Bronchial epithelial cell (primary cell): Measurements from ENCODE around the gene CHRM2. TPM values are rescaled to one million over a fixed set of nuclear protein-coding genes. Genes with fewer than 3 reads are reported as not detected.

Experiments used
- DNase-seq: peaks from one replicate; pipeline ENCODE4 v3.0.0-alpha.2; 2010; ENCODE audit warnings: low read depth
- FAIRE-seq: peaks from 2 replicates; lab custom pipeline; 2011; peaks lifted over from hg19 to GRCh38; lab: Jason Lieb, UNC
- H3K27me3 ChIP-seq: 2 replicates; pipeline ENCODE4 v1.5.1; 2011; ENCODE audit warnings: low read length; ENCODE audit not compliant: control insufficient read depth, insufficient read depth
- H3K36me3 ChIP-seq: 2 replicates; pipeline ENCODE4 v1.5.1; 2011; ENCODE audit warnings: low read length; ENCODE audit not compliant: control insufficient read depth, insufficient read depth
- H3K4me3 ChIP-seq: 2 replicates; pipeline ENCODE4 v1.5.1; 2011; ENCODE audit warnings: mild to moderate bottlenecking, low read depth, low read length, control low read depth
- total RNA-seq: library from RNA; depleted of rRNA; stranded (reverse); fragments of >200 nt; gene quantifications from 2 replicates; pipeline ENCODE4 v1.2.1, GENCODE V29; 2014
- TF ChIP-seq, protein P1 (sequence below): IDR thresholded peaks from 2 replicates; pipeline ENCODE4 v1.5.1; 2011; ENCODE audit warnings: mild to moderate bottlenecking, moderate library complexity, low read length, control low read depth, inconsistent platforms; ENCODE audit not compliant: insufficient read depth, severe bottlenecking

Gene CHRM2
- total RNA-seq, 1 donor from 2014 or later = 0.26 TPM

DNA sequence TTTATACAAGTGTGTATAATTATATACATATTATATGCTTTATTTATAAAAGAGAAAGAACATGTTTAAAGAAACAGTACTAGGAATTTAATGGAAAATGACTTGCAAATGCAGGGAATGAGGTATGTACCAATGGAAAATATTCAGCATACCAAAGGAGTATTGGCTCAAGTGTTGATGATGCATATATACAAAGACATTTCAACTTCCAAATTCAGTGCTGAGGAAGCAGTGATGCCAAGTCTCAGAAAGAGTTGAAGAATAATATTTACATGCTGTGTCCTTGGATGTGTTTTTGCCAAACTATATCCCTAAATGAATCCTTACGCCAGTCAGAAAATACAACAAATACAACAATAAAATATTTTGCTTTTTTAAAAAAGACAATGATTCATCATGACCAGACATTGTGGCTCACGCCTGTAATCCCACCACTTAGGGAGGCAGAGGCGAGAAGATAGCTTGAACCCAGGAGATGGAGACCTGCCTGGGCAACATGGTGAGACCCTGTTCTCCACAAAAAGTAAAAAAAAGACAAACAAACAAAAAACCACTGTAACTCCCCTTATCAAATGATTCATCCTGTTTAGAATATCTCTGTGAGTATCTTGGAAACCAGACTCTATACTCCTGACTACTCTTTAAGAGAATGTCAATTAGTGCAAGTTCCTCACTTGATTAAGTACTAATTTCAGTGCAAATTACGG lies 157.2 kb downstream of the CHRM2 start:
- no peaks in the 10 kb centered on the region for H3K36me3 ChIP-seq
- TF ChIP-seq, protein P1, sequence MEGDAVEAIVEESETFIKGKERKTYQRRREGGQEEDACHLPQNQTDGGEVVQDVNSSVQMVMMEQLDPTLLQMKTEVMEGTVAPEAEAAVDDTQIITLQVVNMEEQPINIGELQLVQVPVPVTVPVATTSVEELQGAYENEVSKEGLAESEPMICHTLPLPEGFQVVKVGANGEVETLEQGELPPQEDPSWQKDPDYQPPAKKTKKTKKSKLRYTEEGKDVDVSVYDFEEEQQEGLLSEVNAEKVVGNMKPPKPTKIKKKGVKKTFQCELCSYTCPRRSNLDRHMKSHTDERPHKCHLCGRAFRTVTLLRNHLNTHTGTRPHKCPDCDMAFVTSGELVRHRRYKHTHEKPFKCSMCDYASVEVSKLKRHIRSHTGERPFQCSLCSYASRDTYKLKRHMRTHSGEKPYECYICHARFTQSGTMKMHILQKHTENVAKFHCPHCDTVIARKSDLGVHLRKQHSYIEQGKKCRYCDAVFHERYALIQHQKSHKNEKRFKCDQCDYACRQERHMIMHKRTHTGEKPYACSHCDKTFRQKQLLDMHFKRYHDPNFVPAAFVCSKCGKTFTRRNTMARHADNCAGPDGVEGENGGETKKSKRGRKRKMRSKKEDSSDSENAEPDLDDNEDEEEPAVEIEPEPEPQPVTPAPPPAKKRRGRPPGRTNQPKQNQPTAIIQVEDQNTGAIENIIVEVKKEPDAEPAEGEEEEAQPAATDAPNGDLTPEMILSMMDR = no peak
- DNase-seq (no peak), FAIRE-seq (no peak)
- H3K4me3 ChIP-seq = no peak overlapping the region
- H3K27me3 ChIP-seq = no peaks in the 10 kb centered on the region

DNA sequence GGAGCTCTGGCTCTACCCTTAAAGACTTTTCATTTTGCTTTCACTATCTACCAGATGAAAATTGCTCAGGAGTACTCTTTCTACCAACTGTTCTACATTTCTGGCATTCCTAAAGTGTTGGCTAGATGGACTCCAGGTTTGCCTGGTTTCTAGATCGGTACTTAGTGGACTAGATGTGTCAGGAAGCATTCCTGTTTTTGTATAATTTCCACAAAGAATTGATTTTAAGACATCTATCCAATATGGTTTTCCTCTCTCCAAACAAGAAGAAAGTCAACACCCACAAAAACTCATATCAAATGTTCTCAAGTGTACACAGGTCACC lies 157.7 kb downstream of the CHRM2 start:
- DNase-seq = no peak
- no peak for FAIRE-seq
- TF ChIP-seq, protein P1 = no peak
- no peaks in the 10 kb centered on the region for H3K27me3 ChIP-seq
- H3K36me3 ChIP-seq = no peaks in the 10 kb centered on the region
- H3K4me3 ChIP-seq = no peak overlapping the region

DNA sequence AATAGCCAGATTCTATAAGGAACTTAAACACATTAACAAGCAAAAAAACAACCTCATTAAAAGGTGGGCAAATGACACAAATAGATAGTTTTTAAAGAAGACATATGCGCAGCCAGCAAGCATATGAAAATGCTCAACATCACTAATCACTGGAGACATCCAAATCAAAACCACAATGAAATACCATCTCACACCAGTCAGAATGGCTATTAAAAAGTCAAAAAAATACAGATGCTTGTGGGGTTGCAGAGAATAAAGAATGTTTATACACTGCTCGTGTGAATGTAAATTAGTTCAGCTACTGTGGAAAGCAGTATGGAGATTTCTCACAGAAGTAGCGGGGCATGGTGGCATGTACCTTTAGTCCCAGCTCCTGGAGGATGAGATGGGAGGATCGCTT lies 164.0 kb downstream of the CHRM2 start:
- DNase-seq (no peak), FAIRE-seq (no peak)
- TF ChIP-seq, protein P1 = no peak

DNA sequence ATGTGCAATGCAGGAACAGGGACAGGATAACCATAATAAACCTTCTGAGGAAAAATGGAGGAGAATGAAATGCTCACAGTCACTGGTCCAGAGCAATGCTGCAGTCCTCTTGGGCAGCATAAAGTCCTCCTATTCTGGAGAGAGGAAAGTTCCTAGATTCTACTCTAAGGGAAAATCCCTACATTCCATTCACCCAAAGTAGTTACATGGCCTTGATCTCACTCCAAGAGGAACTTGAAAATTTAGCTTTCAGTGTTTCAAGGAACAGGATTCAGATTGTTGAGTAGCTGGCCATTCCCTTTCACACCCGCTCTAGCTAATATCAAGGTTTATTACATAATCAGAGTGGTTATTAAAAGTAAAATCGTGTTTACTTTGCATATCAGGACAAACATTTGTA lies 168.3 kb downstream of the CHRM2 start:
- TF ChIP-seq, protein P1 = no peak
- Histone ChIP-seq H3K4me3 (no peak overlapping the region), H3K36me3 (no peaks in the 10 kb centered on the region), H3K27me3 (no peaks in the 10 kb centered on the region)
- FAIRE-seq = no peak
- DNase-seq = no peak

More for the DNA sequence above, 164.0 kb downstream of the CHRM2 start:
- Histone ChIP-seq H3K36me3 (no peaks in the 10 kb centered on the region), H3K4me3 (no peak overlapping the region), H3K27me3 (no peaks in the 10 kb centered on the region)

DNA sequence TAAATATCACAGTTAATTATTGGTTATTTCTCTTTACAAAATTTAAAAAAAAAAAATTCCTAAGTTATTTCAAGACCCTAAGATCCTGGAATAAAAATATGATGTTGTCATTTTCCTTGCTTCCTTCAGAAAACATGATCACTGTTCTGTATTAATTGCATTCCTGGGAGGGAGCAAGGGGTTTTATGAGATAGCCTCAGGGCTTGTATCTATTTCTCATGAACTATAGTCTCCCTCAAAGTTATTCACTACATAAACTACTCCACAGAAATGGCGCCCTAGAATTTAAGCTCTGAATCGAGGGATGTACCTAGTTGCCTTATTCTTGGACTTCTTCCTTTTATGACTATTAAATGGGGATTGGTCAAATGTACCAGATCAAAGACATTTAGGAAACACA lies 170.3 kb downstream of the CHRM2 start:
- Histone ChIP-seq H3K4me3 (no peak overlapping the region), H3K36me3 (no peaks in the 10 kb centered on the region), H3K27me3 (no peaks in the 10 kb centered on the region)
- TF ChIP-seq, protein P1 = no peak
- no peak for FAIRE-seq
- DNase-seq = no peak

DNA sequence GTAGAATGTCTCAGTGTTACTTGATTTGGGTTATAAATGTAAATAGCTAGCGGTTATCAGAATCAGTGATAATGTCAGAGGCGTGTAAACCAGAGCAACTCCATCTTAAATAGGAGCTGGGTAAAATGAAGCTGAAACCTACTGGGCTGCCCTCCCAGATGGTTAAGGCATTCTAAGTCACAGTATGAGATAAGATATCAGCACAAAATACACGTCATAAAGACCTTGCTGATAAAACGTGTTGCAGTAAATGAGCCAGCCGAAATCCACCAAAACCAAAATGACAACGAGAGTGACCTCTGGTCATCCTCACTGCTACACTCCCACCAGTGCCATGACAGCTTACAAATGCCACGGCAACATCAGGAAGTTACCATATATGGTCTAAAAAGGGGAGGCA lies 172.3 kb downstream of the CHRM2 start:
- peak; percentile 36 for FAIRE-seq
- TF ChIP-seq, protein P1 = no peak
- H3K4me3 ChIP-seq = no peak overlapping the region
- H3K36me3 ChIP-seq = no peaks in the 10 kb centered on the region
- no peak for DNase-seq
- no peaks in the 10 kb centered on the region for H3K27me3 ChIP-seq
